Small intestine (tissue), 7 donors: ENCODE results near the gene BTG4. TPM values are rescaled to one million over a fixed set of nuclear protein-coding genes. Genes with fewer than 3 reads are reported as not detected.

Experiments used
- DNase-seq, 2 donors: peaks; one replicate each; pipeline versions ENCODE4 v3.0.0 to v3.0.0-alpha.2; 2013
- FAIRE-seq: peaks from 2 replicates; lab custom pipeline; 2012; peaks lifted over from hg19 to GRCh38; lab: Jason Lieb, UNC
- H3K27ac ChIP-seq, 3 donors: one replicate each; pipeline ENCODE4 v1.5.1; 2013; ENCODE audit warnings: low read length in 2 of 3, mild to moderate bottlenecking in 2 of 3, control low read depth in 1 of 3, inconsistent platforms in 1 of 3, low read depth in 1 of 3, moderate library complexity in 1 of 3
- H3K27me3 ChIP-seq, 3 donors: one replicate each; pipeline ENCODE4 v1.6.1; 2013; ENCODE audit warnings: low read length in 3 of 3, inconsistent platforms in 1 of 3; ENCODE audit not compliant: control insufficient read depth in 3 of 3, insufficient read depth in 3 of 3
- H3K36me3 ChIP-seq, 3 donors: one replicate each; pipeline ENCODE4 v1.6.1; 2013; ENCODE audit warnings: low read length in 3 of 3, inconsistent platforms in 1 of 3, low read depth in 1 of 3, mild to moderate bottlenecking in 1 of 3, moderate library complexity in 1 of 3; ENCODE audit not compliant: control insufficient read depth in 3 of 3, insufficient read depth in 2 of 3
- H3K4me1 ChIP-seq, 3 donors: one replicate each; pipeline ENCODE4 v1.6.1; 2013; ENCODE audit warnings: low read length in 2 of 3, inconsistent platforms in 1 of 3, low read depth in 1 of 3, mild to moderate bottlenecking in 1 of 3, moderate library complexity in 1 of 3; ENCODE audit not compliant: control insufficient read depth in 3 of 3, insufficient read depth in 2 of 3
- H3K4me3 ChIP-seq, 3 donors: one replicate each; pipeline ENCODE4 v1.5.1; 2013; ENCODE audit warnings: low read length in 3 of 3, control low read depth in 1 of 3, inconsistent platforms in 1 of 3, low read depth in 1 of 3, mild to moderate bottlenecking in 1 of 3, moderate library complexity in 1 of 3
- H3K9me3 ChIP-seq, 2 donors: one replicate each; pipeline ENCODE4 v1.6.1; 2013; ENCODE audit warnings: low read depth in 1 of 2, low read length in 1 of 2; ENCODE audit not compliant: control insufficient read depth in 2 of 2, insufficient read depth in 1 of 2
- WGBS, 3 donors: extraction: QIAGEN DNeasy Blood & Tissue Kit; methylation state at CpG; one replicate each; pipeline ENCODE4 v1.1.7; 2013; 5-methylcytosine and 5-hydroxymethylcytosine counted together
- polyA plus RNA-seq, 4 donors: library from polyadenylated mRNA; stranded (reverse) in 3 of 4; unstranded in 1 of 4; fragments of 200-250 nt in 3 of 4; fragments of 120-200 nt in 1 of 4; gene quantifications; one replicate each; pipeline versions ENCODE4 v1.2.1 to v1.2.3, GENCODE V29; 2013
- donor health status: healthy with polysubstance abuse.
- donor health status: control.
- donor health status: control.
- donor health status: Bipolar disorder and iron deficiency.
- donor health status: healthy.

Gene BTG4
- polyA plus RNA-seq, 4 donors: not detected

GRCh38 chr11:111460340-111460739, 51.8 kb downstream of the BTG4 start:
- H3K27ac ChIP-seq: no peak overlapping the region
- no peaks in the 10 kb centered on the region for H3K36me3 ChIP-seq
- FAIRE-seq (no peak), DNase-seq (no peak)
- no peaks in the 10 kb centered on the region for H3K4me1 ChIP-seq
- 66 to 78% (median 68%) methylated on average over 4 of the region's 4 CpGs for WGBS, 3 donors
- H3K4me3 ChIP-seq: no peak overlapping the region
- peaks cover 0 to 11% (median 0%) of the 10 kb centered on the region in 3 donors for H3K27me3 ChIP-seq
- no peaks in the 10 kb centered on the region for H3K9me3 ChIP-seq

- H3K4me1 ChIP-seq: no peaks in the 10 kb centered on the region
- FAIRE-seq (no peak), DNase-seq (no peak)
- H3K9me3 ChIP-seq: no peaks in the 10 kb centered on the region
- no peak overlapping the region for H3K4me3 ChIP-seq
- no peaks in the 10 kb centered on the region for H3K36me3 ChIP-seq
- WGBS, 3 donors: 56 to 77% (median 62%) methylated on average over 9 of the region's 9 CpGs
- H3K27ac ChIP-seq: no peak overlapping the region
- peaks cover 0 to 13% (median 0%) of the 10 kb centered on the region in 3 donors for H3K27me3 ChIP-seq
These were observed 52.5 kb downstream of the BTG4 start for GRCh38 chr11:111459506-111460270.

GRCh38 chr11:111457731-111458368, 54.3 kb downstream of the BTG4 start:
- Histone ChIP-seq H3K4me3 (no peak overlapping the region), H3K27me3 (peaks cover 0 to 14% (median 0%) of the 10 kb centered on the region in 3 donors), H3K9me3 (no peaks in the 10 kb centered on the region), H3K27ac (no peak overlapping the region), H3K4me1 (no peaks in the 10 kb centered on the region), H3K36me3 (no peaks in the 10 kb centered on the region)
- no peak for FAIRE-seq
- no peak for DNase-seq
- 85 to 86% (median 86%) methylated on average over 9 of the region's 9 CpGs for WGBS, 3 donors

GRCh38 chr11:111456859-111457730, 55.1 kb downstream of the BTG4 start:
- 77 to 83% (median 77%) methylated on average over 9 to 11 of the region's 11 CpGs for WGBS, 3 donors

GRCh38 chr11:111456086-111456858, 55.9 kb downstream of the BTG4 start:
- no peak for DNase-seq
- Histone ChIP-seq H3K36me3 (no peaks in the 10 kb centered on the region), H3K9me3 (no peaks in the 10 kb centered on the region), H3K4me1 (no peaks in the 10 kb centered on the region), H3K4me3 (no peak overlapping the region), H3K27ac (no peak overlapping the region), H3K27me3 (peaks cover 0 to 14% (median 0%) of the 10 kb centered on the region in 3 donors)
- WGBS, 3 donors: 80 to 85% (median 82%) methylated on average over 16 of the region's 16 CpGs
- FAIRE-seq: no peak

More at GRCh38 chr11:111456859-111457730, 55.1 kb downstream of the BTG4 start:
- Histone ChIP-seq H3K4me1 (no peaks in the 10 kb centered on the region), H3K4me3 (no peak overlapping the region), H3K9me3 (no peaks in the 10 kb centered on the region), H3K27me3 (peaks cover 0 to 14% (median 0%) of the 10 kb centered on the region in 3 donors), H3K36me3 (no peaks in the 10 kb centered on the region), H3K27ac (no peak overlapping the region)
- no peak for DNase-seq
- FAIRE-seq: no peak

GRCh38 chr11:111455291-111456085, 56.7 kb downstream of the BTG4 start:
- DNase-seq (no peak), FAIRE-seq (no peak)
- Histone ChIP-seq H3K4me3 (no peak overlapping the region), H3K36me3 (no peaks in the 10 kb centered on the region), H3K27ac (no peak overlapping the region), H3K27me3 (peaks cover 0 to 14% (median 0%) of the 10 kb centered on the region in 3 donors), H3K9me3 (no peaks in the 10 kb centered on the region), H3K4me1 (no peaks in the 10 kb centered on the region)
- 66 to 77% (median 75%) methylated on average over 21 of the region's 21 CpGs for WGBS, 3 donors

- Histone ChIP-seq H3K36me3 (no peaks in the 10 kb centered on the region), H3K27me3 (peaks cover 0 to 14% (median 0%) of the 10 kb centered on the region in 3 donors), H3K9me3 (peaks cover 0 to 5% of the 10 kb centered on the region in 2 donors), H3K4me3 (no peak overlapping the region), H3K27ac (no peak overlapping the region), H3K4me1 (no peaks in the 10 kb centered on the region)
- FAIRE-seq (no peak), DNase-seq (peak; percentile 36 to 63)
- 29 to 46% (median 45%) methylated on average over 11 of the region's 11 CpGs for WGBS, 3 donors
These were observed 57.5 kb downstream of the BTG4 start for GRCh38 chr11:111454561-111455192.
